Activated CD4-positive, alpha-beta T cell treated with anti-CD3 and anti-CD28 coated beads, Interleukin-2, amount 50 U/mL, for 16 hours (primary cell): ENCODE results near the gene KLHL36.
"Not testable (repeated sequence)": the region's sequence is repeated elsewhere in the genome, so short reads cannot be mapped to it uniquely, and the experiment has no call there.

ENCODE experiments used
- DNase-seq: peaks from one replicate; pipeline ENCODE4 v3.0.0-alpha.2; 2020

The KLHL36 gene

GRCh38 chr16:84617041-84617790 lies 31.1 kb upstream of the KLHL36 start:
- peak; percentile 54 for DNase-seq

- DNase-seq = peak; percentile 96
Observed at GRCh38 chr16:84617791-84618580, 30.3 kb upstream of the KLHL36 start, which contains the start of gene COTL1. TSS of gene COTL1 (minus strand) at chr16:84618078. CDS start at chr16:84617914, 164 bp downstream.

- no peak for DNase-seq
Observed at GRCh38 chr16:84618581-84619460, 29.5 kb upstream of the KLHL36 start.

- not testable (repeated sequence) for DNase-seq
Observed at GRCh38 chr16:84620913-84621312, 27.4 kb upstream of the KLHL36 start.

- no peak for DNase-seq
Observed at GRCh38 chr16:84625556-84625955, 22.8 kb upstream of the KLHL36 start.

- DNase-seq = no peak
Observed at GRCh38 chr16:84628226-84628731, 20.0 kb upstream of the KLHL36 start.

- no peak for DNase-seq
Observed at GRCh38 chr16:84629580-84629979, 18.7 kb upstream of the KLHL36 start.

- DNase-seq = no peak
Observed at GRCh38 chr16:84630009-84630408, 18.3 kb upstream of the KLHL36 start.

- no peak for DNase-seq
Observed at GRCh38 chr16:84630446-84631152, 17.7 kb upstream of the KLHL36 start.

- DNase-seq = no peak
Observed at GRCh38 chr16:84631153-84631466, 17.2 kb upstream of the KLHL36 start.

- DNase-seq = no peak
Observed at GRCh38 chr16:84631886-84632285, 16.4 kb upstream of the KLHL36 start.

- DNase-seq = not testable (repeated sequence)
Observed at GRCh38 chr16:84632862-84633261, 15.4 kb upstream of the KLHL36 start.

- no peak for DNase-seq
Observed at GRCh38 chr16:84633622-84634021, 14.7 kb upstream of the KLHL36 start.

GRCh38 chr16:84635702-84636101 lies 12.6 kb upstream of the KLHL36 start:
- no peak for DNase-seq

GRCh38 chr16:84637709-84638108 lies 10.6 kb upstream of the KLHL36 start:
- DNase-seq = no peak

GRCh38 chr16:84638231-84638806 lies 10.0 kb upstream of the KLHL36 start:
- DNase-seq = no peak

- no peak for DNase-seq
Observed at GRCh38 chr16:84640145-84640544, 8.2 kb upstream of the KLHL36 start.

GRCh38 chr16:84641643-84642358 lies 6.5 kb upstream of the KLHL36 start:
- no peak for DNase-seq

GRCh38 chr16:84643180-84643583 lies 5.1 kb upstream of the KLHL36 start:
- no peak for DNase-seq

GRCh38 chr16:84643674-84644073 lies 4.6 kb upstream of the KLHL36 start:
- DNase-seq = no peak
